ENCODE data around the gene GNAT3. TPM values are rescaled to one million over a fixed set of nuclear protein-coding genes. Genes with fewer than 3 reads are reported as not detected.

GNAT3 gene
- total and polyA plus RNA-seq, 4 donors: not detected

DNA sequence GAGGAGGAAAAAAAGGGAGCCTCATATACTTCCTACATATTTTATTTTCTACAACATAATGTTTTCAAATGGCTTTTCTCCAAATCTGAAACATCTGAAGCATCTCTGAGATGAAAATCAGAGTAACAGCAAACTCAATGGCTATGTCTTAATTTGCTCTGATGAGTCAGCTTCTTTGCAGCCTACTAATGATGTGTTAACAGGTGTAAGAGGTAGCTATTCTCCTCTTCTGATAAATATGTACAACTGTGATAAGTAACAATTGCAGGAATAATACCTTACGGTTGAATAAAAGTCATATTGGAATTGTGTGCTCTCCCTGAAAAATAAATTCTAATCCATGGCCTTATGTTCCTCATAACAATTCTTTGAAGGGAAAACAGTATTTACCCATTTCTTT lies 45.2 kb downstream of the GNAT3 start:
- TF ChIP-seq EGR1 (IDR thresholded peaks at IDR 0.05; ENCODE audit: low read depth in 2 of 2): no peak
- no peak for TF ChIP-seq FOXA2 (IDR thresholded peaks at IDR 0.05)
- no peak for TF ChIP-seq NR2F2 (IDR thresholded peaks at IDR 0.05)
- TF ChIP-seq GABPA (IDR thresholded peaks at IDR 0.05 in 1 of 2, conservative IDR thresholded peaks at IDR 0.05 in 1 of 2): no peak
- TF ChIP-seq, protein P1, sequence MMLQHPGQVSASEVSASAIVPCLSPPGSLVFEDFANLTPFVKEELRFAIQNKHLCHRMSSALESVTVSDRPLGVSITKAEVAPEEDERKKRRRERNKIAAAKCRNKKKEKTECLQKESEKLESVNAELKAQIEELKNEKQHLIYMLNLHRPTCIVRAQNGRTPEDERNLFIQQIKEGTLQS (IDR thresholded peaks at IDR 0.05): no peak
- TF ChIP-seq FOXA1 (IDR thresholded peaks at IDR 0.05): no peak
- TF ChIP-seq, protein P2, sequence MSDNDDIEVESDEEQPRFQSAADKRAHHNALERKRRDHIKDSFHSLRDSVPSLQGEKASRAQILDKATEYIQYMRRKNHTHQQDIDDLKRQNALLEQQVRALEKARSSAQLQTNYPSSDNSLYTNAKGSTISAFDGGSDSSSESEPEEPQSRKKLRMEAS (IDR thresholded peaks at IDR 0.05): no peak
- TF ChIP-seq, protein P3, sequence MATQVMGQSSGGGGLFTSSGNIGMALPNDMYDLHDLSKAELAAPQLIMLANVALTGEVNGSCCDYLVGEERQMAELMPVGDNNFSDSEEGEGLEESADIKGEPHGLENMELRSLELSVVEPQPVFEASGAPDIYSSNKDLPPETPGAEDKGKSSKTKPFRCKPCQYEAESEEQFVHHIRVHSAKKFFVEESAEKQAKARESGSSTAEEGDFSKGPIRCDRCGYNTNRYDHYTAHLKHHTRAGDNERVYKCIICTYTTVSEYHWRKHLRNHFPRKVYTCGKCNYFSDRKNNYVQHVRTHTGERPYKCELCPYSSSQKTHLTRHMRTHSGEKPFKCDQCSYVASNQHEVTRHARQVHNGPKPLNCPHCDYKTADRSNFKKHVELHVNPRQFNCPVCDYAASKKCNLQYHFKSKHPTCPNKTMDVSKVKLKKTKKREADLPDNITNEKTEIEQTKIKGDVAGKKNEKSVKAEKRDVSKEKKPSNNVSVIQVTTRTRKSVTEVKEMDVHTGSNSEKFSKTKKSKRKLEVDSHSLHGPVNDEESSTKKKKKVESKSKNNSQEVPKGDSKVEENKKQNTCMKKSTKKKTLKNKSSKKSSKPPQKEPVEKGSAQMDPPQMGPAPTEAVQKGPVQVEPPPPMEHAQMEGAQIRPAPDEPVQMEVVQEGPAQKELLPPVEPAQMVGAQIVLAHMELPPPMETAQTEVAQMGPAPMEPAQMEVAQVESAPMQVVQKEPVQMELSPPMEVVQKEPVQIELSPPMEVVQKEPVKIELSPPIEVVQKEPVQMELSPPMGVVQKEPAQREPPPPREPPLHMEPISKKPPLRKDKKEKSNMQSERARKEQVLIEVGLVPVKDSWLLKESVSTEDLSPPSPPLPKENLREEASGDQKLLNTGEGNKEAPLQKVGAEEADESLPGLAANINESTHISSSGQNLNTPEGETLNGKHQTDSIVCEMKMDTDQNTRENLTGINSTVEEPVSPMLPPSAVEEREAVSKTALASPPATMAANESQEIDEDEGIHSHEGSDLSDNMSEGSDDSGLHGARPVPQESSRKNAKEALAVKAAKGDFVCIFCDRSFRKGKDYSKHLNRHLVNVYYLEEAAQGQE (IDR thresholded peaks at IDR 0.05): no peak
- no peak for TF ChIP-seq RAD21 (IDR thresholded peaks at IDR 0.05)
- TF ChIP-seq HNF4A (conservative IDR thresholded peaks at IDR 0.05): no peak
- TF ChIP-seq JUND (IDR thresholded peaks at IDR 0.05): no peak
- TF ChIP-seq, protein P4, sequence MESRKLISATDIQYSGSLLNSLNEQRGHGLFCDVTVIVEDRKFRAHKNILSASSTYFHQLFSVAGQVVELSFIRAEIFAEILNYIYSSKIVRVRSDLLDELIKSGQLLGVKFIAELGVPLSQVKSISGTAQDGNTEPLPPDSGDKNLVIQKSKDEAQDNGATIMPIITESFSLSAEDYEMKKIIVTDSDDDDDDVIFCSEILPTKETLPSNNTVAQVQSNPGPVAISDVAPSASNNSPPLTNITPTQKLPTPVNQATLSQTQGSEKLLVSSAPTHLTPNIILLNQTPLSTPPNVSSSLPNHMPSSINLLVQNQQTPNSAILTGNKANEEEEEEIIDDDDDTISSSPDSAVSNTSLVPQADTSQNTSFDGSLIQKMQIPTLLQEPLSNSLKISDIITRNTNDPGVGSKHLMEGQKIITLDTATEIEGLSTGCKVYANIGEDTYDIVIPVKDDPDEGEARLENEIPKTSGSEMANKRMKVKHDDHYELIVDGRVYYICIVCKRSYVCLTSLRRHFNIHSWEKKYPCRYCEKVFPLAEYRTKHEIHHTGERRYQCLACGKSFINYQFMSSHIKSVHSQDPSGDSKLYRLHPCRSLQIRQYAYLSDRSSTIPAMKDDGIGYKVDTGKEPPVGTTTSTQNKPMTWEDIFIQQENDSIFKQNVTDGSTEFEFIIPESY (IDR thresholded peaks at IDR 0.05): no peak
- TF ChIP-seq, protein P5, sequence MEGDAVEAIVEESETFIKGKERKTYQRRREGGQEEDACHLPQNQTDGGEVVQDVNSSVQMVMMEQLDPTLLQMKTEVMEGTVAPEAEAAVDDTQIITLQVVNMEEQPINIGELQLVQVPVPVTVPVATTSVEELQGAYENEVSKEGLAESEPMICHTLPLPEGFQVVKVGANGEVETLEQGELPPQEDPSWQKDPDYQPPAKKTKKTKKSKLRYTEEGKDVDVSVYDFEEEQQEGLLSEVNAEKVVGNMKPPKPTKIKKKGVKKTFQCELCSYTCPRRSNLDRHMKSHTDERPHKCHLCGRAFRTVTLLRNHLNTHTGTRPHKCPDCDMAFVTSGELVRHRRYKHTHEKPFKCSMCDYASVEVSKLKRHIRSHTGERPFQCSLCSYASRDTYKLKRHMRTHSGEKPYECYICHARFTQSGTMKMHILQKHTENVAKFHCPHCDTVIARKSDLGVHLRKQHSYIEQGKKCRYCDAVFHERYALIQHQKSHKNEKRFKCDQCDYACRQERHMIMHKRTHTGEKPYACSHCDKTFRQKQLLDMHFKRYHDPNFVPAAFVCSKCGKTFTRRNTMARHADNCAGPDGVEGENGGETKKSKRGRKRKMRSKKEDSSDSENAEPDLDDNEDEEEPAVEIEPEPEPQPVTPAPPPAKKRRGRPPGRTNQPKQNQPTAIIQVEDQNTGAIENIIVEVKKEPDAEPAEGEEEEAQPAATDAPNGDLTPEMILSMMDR (IDR thresholded peaks at IDR 0.05; ENCODE audit: low read depth, low read length, missing input control): no peak
- no peak for TF ChIP-seq HNF4G (IDR thresholded peaks at IDR 0.05)
- no peak for TF ChIP-seq YY1 (IDR thresholded peaks at IDR 0.05)
- TF ChIP-seq TAF1 (conservative IDR thresholded peaks at IDR 0.05): no peak
- TF ChIP-seq SP1 (IDR thresholded peaks at IDR 0.05): no peak

DNA sequence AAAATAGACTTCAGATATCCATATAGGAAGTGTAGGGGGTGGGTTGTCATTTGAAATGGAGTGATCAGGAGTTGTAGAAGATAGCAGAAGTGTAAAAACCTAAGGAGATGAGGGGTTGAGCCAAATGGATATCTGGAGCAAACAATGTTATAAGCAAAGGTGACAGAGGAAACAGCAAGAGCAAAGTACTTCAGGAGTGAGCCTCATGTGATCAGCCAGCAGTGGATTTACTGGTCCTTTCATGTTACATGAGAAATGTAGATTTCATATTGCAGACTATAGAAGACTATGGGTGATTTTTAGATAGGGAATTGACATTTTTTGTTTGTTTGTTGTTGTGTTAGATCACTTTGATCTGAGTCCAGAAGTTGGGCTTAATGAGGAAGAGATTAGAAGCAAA lies 47.7 kb downstream of the GNAT3 start:
- no peaks in the 10 kb centered on the region for H3K9me3 ChIP-seq (ENCODE audit: control insufficient read depth in 4 of 4, low read length in 3 of 4)
- H3K4me1 ChIP-seq (ENCODE audit: control insufficient read depth in 4 of 4, insufficient read depth in 4 of 4, low read length in 3 of 4): no peaks in the 10 kb centered on the region
- H3K27ac ChIP-seq (ENCODE audit: low read depth in 1 of 2, low read length in 2 of 2): no peak overlapping the region
- no peak overlapping the region for H3K9ac ChIP-seq (ENCODE audit: low read depth in 1 of 2, low read length in 2 of 2)
- H3K27me3 ChIP-seq (ENCODE audit: control insufficient read depth in 4 of 4, insufficient read depth in 4 of 4, low read length in 3 of 4): no peaks in the 10 kb centered on the region
- H3K4me3 ChIP-seq (ENCODE audit: low read depth in 1 of 3, low read length in 3 of 3): no peak overlapping the region
- TF ChIP-seq FOXA1 (IDR thresholded peaks at IDR 0.05) (no peak), JUND (IDR thresholded peaks at IDR 0.05) (no peak), SP1 (IDR thresholded peaks at IDR 0.05) (no peak), YY1 (IDR thresholded peaks at IDR 0.05) (no peak), NR2F2 (IDR thresholded peaks at IDR 0.05) (no peak), EGR1 (IDR thresholded peaks at IDR 0.05; ENCODE audit: low read depth in 2 of 2) (no peak), FOXA2 (IDR thresholded peaks at IDR 0.05) (no peak), RXRA (IDR thresholded peaks at IDR 0.05) (no peak), HNF4G (IDR thresholded peaks at IDR 0.05) (no peak), HNF4A (conservative IDR thresholded peaks at IDR 0.05) (no peak)
- TF ChIP-seq, protein P1 (IDR thresholded peaks at IDR 0.05): no peak
- TF ChIP-seq, protein P5 (IDR thresholded peaks at IDR 0.05; ENCODE audit: low read depth, low read length, missing input control): no peak
- H3K36me3 ChIP-seq (ENCODE audit: control insufficient read depth in 4 of 4, insufficient read depth in 3 of 4, low read depth in 1 of 4, low read length in 3 of 4): no peaks in the 10 kb centered on the region
- no peak for DNase-seq (ENCODE audit: low spot score)

More for the DNA sequence above, 45.2 kb downstream of the GNAT3 start:
- H3K4me3 ChIP-seq (ENCODE audit: low read depth in 1 of 3, low read length in 3 of 3): no peak overlapping the region
- no peaks in the 10 kb centered on the region for H3K36me3 ChIP-seq (ENCODE audit: control insufficient read depth in 4 of 4, insufficient read depth in 3 of 4, low read depth in 1 of 4, low read length in 3 of 4)
- DNase-seq (ENCODE audit: low spot score): no peak
- WGBS: 90% methylated on average over 1 of the region's 1 CpG
- no peaks in the 10 kb centered on the region for H3K4me1 ChIP-seq (ENCODE audit: control insufficient read depth in 4 of 4, insufficient read depth in 4 of 4, low read length in 3 of 4)
- H3K27me3 ChIP-seq (ENCODE audit: control insufficient read depth in 4 of 4, insufficient read depth in 4 of 4, low read length in 3 of 4): no peaks in the 10 kb centered on the region
- no peaks in the 10 kb centered on the region for H3K9me3 ChIP-seq (ENCODE audit: control insufficient read depth in 4 of 4, low read length in 3 of 4)
- H3K27ac ChIP-seq (ENCODE audit: low read depth in 1 of 2, low read length in 2 of 2): no peak overlapping the region
- H3K9ac ChIP-seq (ENCODE audit: low read depth in 1 of 2, low read length in 2 of 2): no peak overlapping the region

Measured in liver (tissue), 9 donors.